Right lobe of liver (tissue), 4 donors: ENCODE results near the gene RNF217.

Source experiments
- POLR2A ChIP-seq: fragments of 450-650 bp; IDR thresholded peaks from one replicate; pipeline ENCODE4 v1.6.1; 2017; ENCODE audit warnings: antibody characterized with exemption, mild to moderate bottlenecking
- TF ChIP-seq, protein P1 (sequence below), 4 donors: fragments of 200-600 bp in 3 of 4; fragments of 450-650 bp in 1 of 4; IDR thresholded peaks; one replicate each; pipeline versions ENCODE4 v1.5.1 to v1.8.0; 2016 to 2022; ENCODE audit warnings: antibody characterized with exemption in 4 of 4, mild to moderate bottlenecking in 2 of 4
- donor health status: DM: no; HTN: no; CAD: no.
- donor health status: DM: no; HTN: no; CAD: no.
- donor health status: DM: no; HTN: yes; CAD: no.

GRCh38 chr6:125138083-125138482 is 175.8 kb downstream of the RNF217 start:
- TF ChIP-seq, protein P1, sequence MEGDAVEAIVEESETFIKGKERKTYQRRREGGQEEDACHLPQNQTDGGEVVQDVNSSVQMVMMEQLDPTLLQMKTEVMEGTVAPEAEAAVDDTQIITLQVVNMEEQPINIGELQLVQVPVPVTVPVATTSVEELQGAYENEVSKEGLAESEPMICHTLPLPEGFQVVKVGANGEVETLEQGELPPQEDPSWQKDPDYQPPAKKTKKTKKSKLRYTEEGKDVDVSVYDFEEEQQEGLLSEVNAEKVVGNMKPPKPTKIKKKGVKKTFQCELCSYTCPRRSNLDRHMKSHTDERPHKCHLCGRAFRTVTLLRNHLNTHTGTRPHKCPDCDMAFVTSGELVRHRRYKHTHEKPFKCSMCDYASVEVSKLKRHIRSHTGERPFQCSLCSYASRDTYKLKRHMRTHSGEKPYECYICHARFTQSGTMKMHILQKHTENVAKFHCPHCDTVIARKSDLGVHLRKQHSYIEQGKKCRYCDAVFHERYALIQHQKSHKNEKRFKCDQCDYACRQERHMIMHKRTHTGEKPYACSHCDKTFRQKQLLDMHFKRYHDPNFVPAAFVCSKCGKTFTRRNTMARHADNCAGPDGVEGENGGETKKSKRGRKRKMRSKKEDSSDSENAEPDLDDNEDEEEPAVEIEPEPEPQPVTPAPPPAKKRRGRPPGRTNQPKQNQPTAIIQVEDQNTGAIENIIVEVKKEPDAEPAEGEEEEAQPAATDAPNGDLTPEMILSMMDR (IDR thresholded peaks at IDR 0.05): no peak
- TF ChIP-seq POLR2A: no peak
